ENCODE measurements around the gene FBXW8. TPM values are rescaled to one million over a fixed set of nuclear protein-coding genes. Genes with fewer than 3 reads are reported as not detected.
A peak's percentile ranks its signal among the peaks of the same experiment; 100 is the strongest.

FBXW8 gene
- total RNA-seq, 1 donor from 2014 or later, result 16.4 TPM

- Histone ChIP-seq H3K4me3 (no peak overlapping the region), H3K4me1 (peaks cover 9% of the 10 kb centered on the region), H3K27me3 (ENCODE audit: low read depth) (no peaks in the 10 kb centered on the region), H3K27ac (no peak overlapping the region), H3K9me3 (no peaks in the 10 kb centered on the region), H3K36me3 (peaks cover 73% of the 10 kb centered on the region)
- intact Hi-C loops (cut with DNase I), result loop anchor here (10.0 kb wide), 1 partner anchor 87 kb away; no protein-coding TSS in a partner anchor
- ATAC-seq, result peak in 1 of 2 donors; percentile 4
- no peak for TF ChIP-seq CTCF (IDR thresholded peaks at IDR 0.05)
- DNase-seq, result no peak
Observed at GRCh38 chr12:117027251-117028086, 116.7 kb downstream of the FBXW8 start.

- Histone ChIP-seq H3K27ac (no peak overlapping the region), H3K27me3 (ENCODE audit: low read depth) (no peaks in the 10 kb centered on the region), H3K4me3 (no peak overlapping the region), H3K36me3 (peaks cover 68% of the 10 kb centered on the region), H3K9me3 (no peaks in the 10 kb centered on the region), H3K4me1 (peaks cover 9% of the 10 kb centered on the region)
- no peak for ATAC-seq
- intact Hi-C loops (cut with DNase I), result loop anchor here (10.0 kb wide), 1 partner anchor 87 kb away; no protein-coding TSS in a partner anchor
- no peak for TF ChIP-seq CTCF (IDR thresholded peaks at IDR 0.05)
- DNase-seq, result no peak
Observed at GRCh38 chr12:117028254-117028653, 117.5 kb downstream of the FBXW8 start.

- Histone ChIP-seq H3K27me3 (ENCODE audit: low read depth) (peaks cover 11% of the 10 kb centered on the region), H3K4me1 (peaks cover 7% of the 10 kb centered on the region), H3K27ac (no peak overlapping the region), H3K36me3 (peaks cover 47% of the 10 kb centered on the region), H3K4me3 (no peak overlapping the region), H3K9me3 (no peaks in the 10 kb centered on the region)
- TF ChIP-seq CTCF (IDR thresholded peaks at IDR 0.05), result no peak
- no peak for ATAC-seq
- DNase-seq, result no peak
- intact Hi-C loops (cut with DNase I), result no loop called here
Observed at GRCh38 chr12:117030187-117030900, 119.6 kb downstream of the FBXW8 start.

- no peaks in the 10 kb centered on the region for H3K9me3 ChIP-seq
- H3K27me3 ChIP-seq (ENCODE audit: low read depth), result peaks cover 18% of the 10 kb centered on the region
- H3K4me1 ChIP-seq, result no peaks in the 10 kb centered on the region
- H3K4me3 ChIP-seq, result no peak overlapping the region
- TF ChIP-seq CTCF (IDR thresholded peaks at IDR 0.05), result no peak
- DNase-seq, result no peak
- peaks cover 32% of the 10 kb centered on the region for H3K36me3 ChIP-seq
- ATAC-seq, result no peak
- intact Hi-C loops (cut with DNase I), result no loop called here
- no peak overlapping the region for H3K27ac ChIP-seq
Observed at GRCh38 chr12:117031843-117032592, 121.3 kb downstream of the FBXW8 start.
